Fibroblast of lung (primary cell): ENCODE measurements around the gene SURF6. TPM values are rescaled to one million over a fixed set of nuclear protein-coding genes. Genes with fewer than 3 reads are reported as not detected.
"Not testable (repeated sequence)": the region's sequence is repeated elsewhere in the genome, so short reads cannot be mapped to it uniquely, and the experiment has no call there.

Source experiments
- DNase-seq, 2 donors: peaks; one replicate each; pipeline versions ENCODE4 v3.0.0 to v3.0.0-alpha.2; 2010; ENCODE audit warnings: low read depth in 2 of 2
- H2AFZ ChIP-seq: 2 replicates; pipeline ENCODE4 v1.5.1; 2012; ENCODE audit warnings: low read length, control low read depth, inconsistent platforms
- H3K27ac ChIP-seq: 2 replicates; pipeline ENCODE4 v1.5.1; 2011; ENCODE audit warnings: low read length, control low read depth; ENCODE audit not compliant: insufficient read depth
- H3K27me3 ChIP-seq: 2 replicates; pipeline ENCODE4 v1.5.1; 2011; ENCODE audit warnings: mild to moderate bottlenecking, low read length; ENCODE audit not compliant: control insufficient read depth, insufficient read depth
- H3K36me3 ChIP-seq: 2 replicates; pipeline ENCODE4 v1.5.1; 2011; ENCODE audit warnings: low read length; ENCODE audit not compliant: control insufficient read depth, insufficient read depth
- H3K4me1 ChIP-seq: 2 replicates; pipeline ENCODE4 v1.5.1; 2011; ENCODE audit warnings: low read length; ENCODE audit not compliant: control insufficient read depth, insufficient read depth; ENCODE audit errors: extremely low read depth
- H3K4me2 ChIP-seq: 2 replicates; pipeline ENCODE4 v1.5.1; 2011; ENCODE audit warnings: low read length, control low read depth; ENCODE audit not compliant: insufficient read depth; ENCODE audit errors: extremely low read depth
- H3K4me3 ChIP-seq, 4 experiments: fragments of 200-600 bp in 1 of 4; sonication (generic) in 1 of 4; replicated peaks in 1 of 4; 2 replicates each; pipeline ENCODE4 v1.5.1; 2011 to 2016; ENCODE audit warnings: low read length in 4 of 4, low read depth in 3 of 4, mild to moderate bottlenecking in 3 of 4, control low read depth in 2 of 4, inconsistent platforms in 1 of 4, mixed read lengths in 1 of 4; ENCODE audit not compliant: insufficient read depth in 1 of 4; ENCODE audit errors: control extremely low read depth in 1 of 4
- H3K79me2 ChIP-seq: 2 replicates; pipeline ENCODE4 v1.5.1; 2012; ENCODE audit warnings: mild to moderate bottlenecking, low read length, inconsistent platforms; ENCODE audit not compliant: control insufficient read depth, insufficient read depth
- H3K9ac ChIP-seq: 2 replicates; pipeline ENCODE4 v1.5.1; 2011; ENCODE audit warnings: mild to moderate bottlenecking, low read length, control low read depth; ENCODE audit not compliant: insufficient read depth
- H3K9me3 ChIP-seq: 2 replicates; pipeline ENCODE4 v1.5.1; 2012; ENCODE audit warnings: low read depth, low read length; ENCODE audit not compliant: control insufficient read depth, insufficient read depth
- H4K20me1 ChIP-seq: 2 replicates; pipeline ENCODE4 v1.5.1; 2011; ENCODE audit warnings: low read length; ENCODE audit not compliant: control insufficient read depth, insufficient read depth; ENCODE audit errors: extremely low read depth
- EZH2 ChIP-seq: IDR thresholded peaks from 2 replicates; pipeline ENCODE4 v1.5.1; 2012; ENCODE audit warnings: low read length, control low read depth, mild to moderate bottlenecking; ENCODE audit errors: missing control alignments
- polyA plus RNA-seq, 2 donors: library from polyadenylated mRNA; depleted of rRNA in 1 of 2; stranded (reverse) in 1 of 2; unstranded in 1 of 2; fragments of >200 nt; gene quantifications; 2 replicates each; pipeline ENCODE4 v1.2.1, GENCODE V29; 2011 to 2012; ENCODE audit warnings: missing spikeins in 1 of 2
- total RNA-seq: library from RNA; depleted of rRNA; stranded (reverse); fragments of >200 nt; gene quantifications from 2 replicates; pipeline ENCODE4 v1.2.1, GENCODE V29; 2014
- TF ChIP-seq, protein P1 (sequence below), 2 donors: IDR thresholded peaks in 1 of 2; conservative IDR thresholded peaks in 1 of 2; 1 replicate in 1 of 2; 2 replicates in 1 of 2; pipeline ENCODE4 v1.5.1; 2011 to 2012; ENCODE audit warnings: low read length in 2 of 2, control low read depth in 1 of 2, inconsistent platforms in 1 of 2, low read depth in 1 of 2, mild to moderate bottlenecking in 1 of 2

SURF6 gene
- total and polyA plus RNA-seq, 2 donors (not counting 1 experiment from before 2014, with no cell fraction given): 4.8 to 8.3 TPM

DNA sequence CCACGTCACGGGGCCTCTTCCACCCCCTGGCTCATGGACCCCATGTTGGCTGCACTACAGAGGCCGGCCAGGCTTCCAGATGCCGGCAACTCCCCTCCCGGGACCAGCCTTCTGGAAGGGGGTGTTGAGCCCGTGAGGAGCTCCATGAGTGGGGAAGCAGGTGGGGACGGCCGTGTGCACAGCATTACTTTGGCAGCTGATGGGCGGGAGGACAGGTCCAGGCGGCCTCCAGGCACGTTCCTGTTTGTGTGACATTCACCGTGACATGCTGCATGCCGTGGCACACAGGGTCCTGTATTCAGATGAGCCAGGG, 31.9 kb downstream of the SURF6 start:
- no peak for DNase-seq
- H3K4me1 ChIP-seq: no peaks in the 10 kb centered on the region
- H3K9me3 ChIP-seq: no peaks in the 10 kb centered on the region
- no peaks in the 10 kb centered on the region for H4K20me1 ChIP-seq
- H2AFZ ChIP-seq: no peak overlapping the region
- no peak overlapping the region for H3K27ac ChIP-seq
- H3K36me3 ChIP-seq: no peaks in the 10 kb centered on the region
- no peak overlapping the region for H3K4me2 ChIP-seq
- no peaks in the 10 kb centered on the region for H3K27me3 ChIP-seq
- no peak overlapping the region for H3K9ac ChIP-seq
- no peak for TF ChIP-seq EZH2
- TF ChIP-seq, protein P1, sequence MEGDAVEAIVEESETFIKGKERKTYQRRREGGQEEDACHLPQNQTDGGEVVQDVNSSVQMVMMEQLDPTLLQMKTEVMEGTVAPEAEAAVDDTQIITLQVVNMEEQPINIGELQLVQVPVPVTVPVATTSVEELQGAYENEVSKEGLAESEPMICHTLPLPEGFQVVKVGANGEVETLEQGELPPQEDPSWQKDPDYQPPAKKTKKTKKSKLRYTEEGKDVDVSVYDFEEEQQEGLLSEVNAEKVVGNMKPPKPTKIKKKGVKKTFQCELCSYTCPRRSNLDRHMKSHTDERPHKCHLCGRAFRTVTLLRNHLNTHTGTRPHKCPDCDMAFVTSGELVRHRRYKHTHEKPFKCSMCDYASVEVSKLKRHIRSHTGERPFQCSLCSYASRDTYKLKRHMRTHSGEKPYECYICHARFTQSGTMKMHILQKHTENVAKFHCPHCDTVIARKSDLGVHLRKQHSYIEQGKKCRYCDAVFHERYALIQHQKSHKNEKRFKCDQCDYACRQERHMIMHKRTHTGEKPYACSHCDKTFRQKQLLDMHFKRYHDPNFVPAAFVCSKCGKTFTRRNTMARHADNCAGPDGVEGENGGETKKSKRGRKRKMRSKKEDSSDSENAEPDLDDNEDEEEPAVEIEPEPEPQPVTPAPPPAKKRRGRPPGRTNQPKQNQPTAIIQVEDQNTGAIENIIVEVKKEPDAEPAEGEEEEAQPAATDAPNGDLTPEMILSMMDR (conservative IDR thresholded peaks at IDR 0.05 in 1 of 2, IDR thresholded peaks at IDR 0.05 in 1 of 2; ENCODE audit: low read depth in 1 of 2, low read length in 2 of 2): no peak
- no peak overlapping the region for H3K4me3 ChIP-seq
- no peaks in the 10 kb centered on the region for H3K79me2 ChIP-seq

DNA sequence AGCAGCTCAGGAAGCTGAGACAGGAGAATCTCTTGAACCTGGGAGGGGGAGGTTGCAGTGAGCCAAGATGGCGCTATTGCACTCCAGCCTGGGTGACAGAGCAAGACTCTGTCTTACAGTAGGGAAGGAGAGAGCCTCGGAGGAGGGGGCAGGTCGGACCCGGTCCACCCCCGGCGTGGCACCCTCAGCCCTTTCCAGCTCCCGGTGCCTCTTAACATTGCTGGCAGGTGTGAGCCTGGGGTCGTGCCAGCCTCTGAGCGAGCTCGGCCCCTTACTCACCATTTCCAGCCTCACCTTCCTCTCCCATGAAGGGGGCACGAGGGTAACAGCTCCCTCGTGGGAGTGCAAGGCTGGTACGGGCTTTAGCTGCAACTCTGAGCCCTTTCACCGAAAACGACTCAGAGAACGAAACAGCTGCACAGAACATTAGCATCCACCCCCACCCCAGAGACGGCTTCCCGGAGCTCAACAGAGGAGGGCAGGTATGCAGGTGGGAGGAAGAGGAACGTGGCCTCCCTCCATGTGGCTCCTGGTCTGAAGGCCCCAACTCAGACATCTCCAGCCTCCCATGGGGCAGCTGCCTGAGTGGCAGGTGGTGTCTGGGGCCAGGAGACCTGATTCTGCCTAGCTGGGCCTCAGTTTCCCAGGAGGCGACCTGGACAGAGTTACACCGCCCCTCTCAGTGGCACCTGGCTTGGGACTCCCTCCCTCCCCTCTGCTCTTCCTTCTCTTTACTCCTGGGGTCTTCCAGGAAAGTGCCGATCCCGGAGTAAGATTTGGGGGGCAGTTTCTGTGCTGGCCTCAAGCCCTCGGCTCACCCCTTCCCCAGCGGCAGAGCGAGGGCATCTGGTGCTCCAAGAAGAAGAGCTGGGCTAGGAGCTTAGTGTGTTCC, 32.5 kb downstream of the SURF6 start:
- Histone ChIP-seq H3K36me3 (no peaks in the 10 kb centered on the region), H3K27me3 (no peaks in the 10 kb centered on the region), H4K20me1 (no peaks in the 10 kb centered on the region), H3K9ac (no peak overlapping the region), H3K4me2 (no peak overlapping the region), H3K79me2 (no peaks in the 10 kb centered on the region), H2AFZ (no peak overlapping the region), H3K9me3 (no peaks in the 10 kb centered on the region), H3K4me1 (no peaks in the 10 kb centered on the region), H3K4me3 (no peak overlapping the region), H3K27ac (no peak overlapping the region)
- TF ChIP-seq, protein P1 (conservative IDR thresholded peaks at IDR 0.05 in 1 of 2, IDR thresholded peaks at IDR 0.05 in 1 of 2; ENCODE audit: low read depth in 1 of 2, low read length in 2 of 2): no peak
- no peak for TF ChIP-seq EZH2
- no peak for DNase-seq

DNA sequence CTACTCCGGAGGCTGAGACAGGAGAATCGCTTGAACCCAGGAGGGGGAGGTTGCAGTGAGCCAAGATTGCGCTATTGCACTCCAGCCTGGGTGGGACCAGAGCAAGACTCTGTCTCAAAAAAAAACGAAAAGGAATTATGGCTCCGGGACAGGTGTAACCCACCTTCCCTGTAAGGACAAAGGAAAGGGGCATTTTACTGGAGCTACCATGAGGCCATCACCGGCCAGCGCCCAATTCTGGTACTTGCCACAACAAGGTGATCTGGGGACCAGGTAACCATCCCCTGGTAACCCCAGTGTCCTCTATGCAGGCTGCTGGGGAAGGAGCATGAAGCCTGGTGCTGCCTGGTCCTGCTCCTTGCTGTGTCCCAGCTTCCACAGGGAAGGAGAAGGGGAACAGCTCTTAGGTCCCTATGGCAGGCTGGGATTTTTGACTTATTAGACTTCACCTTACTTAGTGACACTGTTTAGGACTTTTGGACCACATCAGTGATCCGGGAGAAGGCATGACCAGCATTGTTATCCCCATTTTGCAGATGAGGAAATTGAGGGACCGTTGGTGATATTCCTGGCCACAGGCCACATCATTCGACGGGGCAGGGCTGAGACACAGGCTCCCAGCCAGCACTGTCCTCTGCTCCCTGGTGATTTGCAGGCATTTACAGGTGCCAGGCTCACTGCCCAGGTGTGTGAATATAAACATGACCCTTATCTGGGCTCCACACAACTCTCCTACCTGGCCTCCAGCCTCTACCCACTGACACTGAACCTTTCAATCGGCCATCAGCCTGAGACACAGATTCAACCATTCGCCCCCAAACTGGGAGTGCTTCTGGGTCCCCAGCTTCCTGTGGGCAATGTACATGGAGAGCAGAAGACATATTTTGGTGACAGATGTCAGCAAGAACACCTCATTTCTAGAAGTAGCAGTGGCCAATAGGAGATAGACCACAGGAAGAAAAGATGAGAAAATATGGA, 34.4 kb downstream of the SURF6 start:
- TF ChIP-seq, protein P1 (conservative IDR thresholded peaks at IDR 0.05 in 1 of 2, IDR thresholded peaks at IDR 0.05 in 1 of 2; ENCODE audit: low read depth in 1 of 2, low read length in 2 of 2): no peak
- no peak for TF ChIP-seq EZH2
- H3K9ac ChIP-seq: no peak overlapping the region
- no peaks in the 10 kb centered on the region for H3K79me2 ChIP-seq
- H3K27ac ChIP-seq: no peak overlapping the region
- H3K4me2 ChIP-seq: no peak overlapping the region
- H4K20me1 ChIP-seq: no peaks in the 10 kb centered on the region
- H3K4me3 ChIP-seq: no peak overlapping the region
- no peak overlapping the region for H2AFZ ChIP-seq
- no peaks in the 10 kb centered on the region for H3K9me3 ChIP-seq
- DNase-seq: no peak
- no peaks in the 10 kb centered on the region for H3K4me1 ChIP-seq
- no peaks in the 10 kb centered on the region for H3K27me3 ChIP-seq
- H3K36me3 ChIP-seq: no peaks in the 10 kb centered on the region

DNA sequence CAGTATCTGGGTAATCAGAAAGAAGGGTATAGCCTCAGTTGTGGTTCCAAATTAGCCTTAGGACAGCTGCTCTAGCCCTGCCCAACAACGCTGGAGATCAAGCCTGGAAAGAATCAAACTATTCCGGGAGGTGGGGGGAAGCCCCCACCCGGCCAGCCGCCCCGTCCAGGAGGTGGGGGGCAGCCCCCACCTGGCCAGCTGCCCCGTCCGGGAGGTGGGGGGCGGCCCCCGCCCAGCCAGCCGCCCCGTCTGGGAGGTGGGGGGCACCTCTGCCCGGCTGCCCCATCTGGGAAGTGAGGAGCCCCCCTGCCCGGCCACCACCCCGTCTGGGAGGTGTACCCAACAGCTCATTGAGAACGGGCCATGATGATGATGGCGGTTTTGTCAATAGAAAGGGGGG, 36.0 kb downstream of the SURF6 start:
- H3K4me1 ChIP-seq, H3K27me3 ChIP-seq, H3K4me2 ChIP-seq, H3K9ac ChIP-seq, H4K20me1 ChIP-seq, H3K9me3 ChIP-seq, H3K4me3 ChIP-seq, DNase-seq, H3K36me3 ChIP-seq, H2AFZ ChIP-seq, H3K79me2 ChIP-seq, H3K27ac ChIP-seq: not testable (repeated sequence)
